Breast epithelium (tissue), 4 donors: ENCODE measurements around the gene TMEM176B. TPM values are rescaled to one million over a fixed set of nuclear protein-coding genes. Genes with fewer than 3 reads are reported as not detected.
"Not testable (repeated sequence)": the region's sequence is repeated elsewhere in the genome, so short reads cannot be mapped to it uniquely, and the experiment has no call there.

Experiments
- DNase-seq, 2 donors: peaks; one replicate each; pipeline ENCODE4 v3.0.0-alpha.2; 2019; ENCODE audit warnings: low spot score in 2 of 2
- H3K27ac ChIP-seq, 2 donors: fragments of 200-600 bp; sonication (generic) in 1 of 2; one replicate each; pipeline ENCODE4 v1.5.1; 2016 to 2019; ENCODE audit warnings: mild to moderate bottlenecking in 1 of 2
- H3K27me3 ChIP-seq, 2 donors: fragments of 200-600 bp; sonication (generic) in 1 of 2; one replicate each; pipeline versions ENCODE4 v1.5.1 to v1.6.0; 2017 to 2019; ENCODE audit warnings: control low read depth in 1 of 2, mild to moderate bottlenecking in 1 of 2
- H3K36me3 ChIP-seq: fragments of 200-600 bp; one replicate; pipeline ENCODE4 v1.5.1; 2019
- H3K4me1 ChIP-seq, 2 donors: fragments of 200-600 bp; sonication (generic); one replicate each; pipeline ENCODE4 v1.5.1; 2016 to 2019; ENCODE audit warnings: control low read depth in 1 of 2
- H3K4me3 ChIP-seq, 3 donors: fragments of 200-600 bp; sonication (generic); 1 replicate in 2 of 3; 2 replicates in 1 of 3; pipeline ENCODE4 v1.5.1; 2016 to 2019; ENCODE audit warnings: mild to moderate bottlenecking in 3 of 3, moderate library complexity in 2 of 3
- H3K9me3 ChIP-seq, 2 donors: fragments of 200-600 bp; sonication (generic) in 1 of 2; one replicate each; pipeline ENCODE4 v1.5.1; 2016 to 2019; ENCODE audit warnings: control low read depth in 1 of 2
- CTCF ChIP-seq, 3 donors: fragments of 450-650 bp; IDR thresholded peaks; one replicate each; pipeline ENCODE4 v1.5.1; 2016 to 2017; ENCODE audit warnings: antibody characterized with exemption in 3 of 3, mild to moderate bottlenecking in 3 of 3, moderate library complexity in 3 of 3
- POLR2A ChIP-seq: fragments of 450-650 bp; IDR thresholded peaks from one replicate; pipeline ENCODE4 v1.6.1; 2016; ENCODE audit warnings: antibody characterized with exemption, mild to moderate bottlenecking, moderate library complexity
- POLR2AphosphoS5 ChIP-seq, 3 donors: sonication (generic); formaldehyde crosslinking; IDR thresholded peaks; one replicate each; pipeline ENCODE4 v1.6.1; 2017; ENCODE audit warnings: antibody characterized with exemption in 3 of 3
- intact Hi-C: fragments of 100-400 bp; cut with DNase I; formaldehyde crosslinking; loops from one replicate; pipeline ENCODE4 v1.15.1; 2023; ENCODE audit warnings: low total_unique reads
- total RNA-seq, 3 donors: library from RNA; depleted of rRNA; stranded (reverse); fragments of >200 nt; gene quantifications; one replicate each; pipeline ENCODE4 v1.1.0, GENCODE V29; 2016

The TMEM176B gene
- total RNA-seq, 3 donors from 2014 or later = 49.1 to 105 (median 75.5) TPM

GRCh38 chr7:150823043-150823442 is 22.9 kb upstream of the TMEM176B start:
- intact Hi-C loops = no loop called here
- Histone ChIP-seq H3K27ac (no peak overlapping the region), H3K9me3 (no peaks in the 10 kb centered on the region), H3K4me1 (no peaks in the 10 kb centered on the region), H3K27me3 (no peaks in the 10 kb centered on the region), H3K36me3 (no peaks in the 10 kb centered on the region), H3K4me3 (no peak overlapping the region)
- TF ChIP-seq CTCF (IDR thresholded peaks at IDR 0.05) (no peak), POLR2A (no peak), POLR2AphosphoS5 (IDR thresholded peaks at IDR 0.05) (no peak)
- no peak for DNase-seq

- no peak for DNase-seq
- intact Hi-C loops = no loop called here
- Histone ChIP-seq H3K36me3 (no peaks in the 10 kb centered on the region), H3K4me1 (no peaks in the 10 kb centered on the region), H3K27ac (peak overlapping the region in 1 of 2 donors; percentile 19), H3K9me3 (peaks cover 4 to 11% of the 10 kb centered on the region in 2 donors), H3K27me3 (no peaks in the 10 kb centered on the region), H3K4me3 (no peak overlapping the region)
- TF ChIP-seq POLR2A = peak; percentile 9
- no peak for TF ChIP-seq CTCF (IDR thresholded peaks at IDR 0.05)
- no peak for TF ChIP-seq POLR2AphosphoS5 (IDR thresholded peaks at IDR 0.05)
Observed at GRCh38 chr7:150820578-150821198, 20.5 kb upstream of the TMEM176B start.

GRCh38 chr7:150820148-150820547 is 20.0 kb upstream of the TMEM176B start:
- H3K36me3 ChIP-seq = no peaks in the 10 kb centered on the region
- H3K27me3 ChIP-seq = no peaks in the 10 kb centered on the region
- H3K4me3 ChIP-seq = no peak overlapping the region
- intact Hi-C loops = no loop called here
- peaks cover 4 to 16% of the 10 kb centered on the region in 2 donors for H3K9me3 ChIP-seq
- H3K27ac ChIP-seq = peak overlapping the region in 1 of 2 donors; percentile 19
- TF ChIP-seq POLR2A (no peak), POLR2AphosphoS5 (IDR thresholded peaks at IDR 0.05) (no peak), CTCF (IDR thresholded peaks at IDR 0.05) (no peak)
- no peak for DNase-seq
- H3K4me1 ChIP-seq = no peaks in the 10 kb centered on the region

GRCh38 chr7:150818971-150819370 is 18.8 kb upstream of the TMEM176B start:
- Histone ChIP-seq H3K4me1 (no peaks in the 10 kb centered on the region), H3K4me3 (no peak overlapping the region), H3K9me3 (peaks cover 4 to 16% of the 10 kb centered on the region in 2 donors), H3K27me3 (no peaks in the 10 kb centered on the region), H3K36me3 (no peaks in the 10 kb centered on the region), H3K27ac (no peak overlapping the region)
- intact Hi-C loops = no loop called here
- TF ChIP-seq POLR2AphosphoS5 (IDR thresholded peaks at IDR 0.05) (no peak), CTCF (IDR thresholded peaks at IDR 0.05) (no peak), POLR2A (no peak)
- no peak for DNase-seq

- no peaks in the 10 kb centered on the region for H3K36me3 ChIP-seq
- H3K27me3 ChIP-seq = no peaks in the 10 kb centered on the region
- no peak for TF ChIP-seq CTCF (IDR thresholded peaks at IDR 0.05)
- no peak for TF ChIP-seq POLR2A
- TF ChIP-seq POLR2AphosphoS5 (IDR thresholded peaks at IDR 0.05) = no peak
- no peak for DNase-seq
- H3K4me3 ChIP-seq = no peak overlapping the region
- intact Hi-C loops = no loop called here
- peaks cover 4 to 16% of the 10 kb centered on the region in 2 donors for H3K9me3 ChIP-seq
- H3K27ac ChIP-seq = no peak overlapping the region
- no peaks in the 10 kb centered on the region for H3K4me1 ChIP-seq
Observed at GRCh38 chr7:150814328-150815001, 14.3 kb upstream of the TMEM176B start.

DNA sequence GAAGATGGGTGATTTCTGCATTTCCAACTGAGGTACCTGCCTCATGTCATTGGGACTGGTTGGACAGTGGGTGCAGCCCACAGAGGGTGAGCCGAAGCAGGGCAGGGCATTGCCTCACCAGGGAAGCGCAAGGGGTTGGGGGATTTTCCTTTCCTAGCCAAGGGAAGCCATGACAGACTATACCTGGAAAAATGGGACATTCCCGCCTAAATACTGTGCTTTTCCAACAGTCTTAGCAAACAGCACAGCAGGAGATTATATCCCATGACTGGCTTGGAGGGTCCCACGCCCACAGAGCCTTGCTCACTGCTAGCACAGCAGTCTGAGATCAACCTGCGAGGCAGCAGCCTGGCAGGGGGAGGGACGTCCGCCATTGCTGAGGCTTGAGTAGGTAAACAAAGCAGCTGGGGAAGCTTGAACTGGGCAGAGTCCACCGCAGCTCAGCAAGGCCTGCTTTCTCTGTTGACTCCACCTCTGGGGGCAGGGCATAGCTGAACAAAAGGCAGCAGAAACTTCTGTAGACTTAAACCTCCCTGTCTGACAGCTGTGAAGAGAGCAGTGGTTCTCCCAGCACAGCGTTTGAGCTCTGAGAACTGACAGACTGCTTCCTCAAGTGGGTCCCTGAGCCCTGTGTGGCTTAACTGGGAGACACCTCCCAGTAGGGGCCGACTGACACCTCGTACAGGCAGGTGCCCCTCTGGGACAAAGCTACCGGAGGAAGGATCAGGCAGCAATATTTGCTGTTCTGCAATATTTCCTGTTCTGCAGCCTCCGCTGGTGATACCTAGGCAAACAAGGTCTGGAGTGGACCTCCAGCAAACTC is 7.7 kb upstream of the TMEM176B start:
- H3K27me3 ChIP-seq, H3K4me3 ChIP-seq, H3K36me3 ChIP-seq, H3K4me1 ChIP-seq, H3K27ac ChIP-seq, DNase-seq, intact Hi-C loops: not testable (repeated sequence)
- H3K9me3 ChIP-seq = peaks cover 16 to 17% of the 10 kb centered on the region in 2 donors
